Measurements from ENCODE around the gene WFDC8.

The WFDC8 gene

GRCh38 chr20:45547206-45547770 is 31.8 kb downstream of the WFDC8 start, which contains the start of gene EPPIN:
EPPIN (minus strand) TSS chr20:45547401; CDS start chr20:45547357, 44 bp downstream.
- no peak for DNase-seq

DNA sequence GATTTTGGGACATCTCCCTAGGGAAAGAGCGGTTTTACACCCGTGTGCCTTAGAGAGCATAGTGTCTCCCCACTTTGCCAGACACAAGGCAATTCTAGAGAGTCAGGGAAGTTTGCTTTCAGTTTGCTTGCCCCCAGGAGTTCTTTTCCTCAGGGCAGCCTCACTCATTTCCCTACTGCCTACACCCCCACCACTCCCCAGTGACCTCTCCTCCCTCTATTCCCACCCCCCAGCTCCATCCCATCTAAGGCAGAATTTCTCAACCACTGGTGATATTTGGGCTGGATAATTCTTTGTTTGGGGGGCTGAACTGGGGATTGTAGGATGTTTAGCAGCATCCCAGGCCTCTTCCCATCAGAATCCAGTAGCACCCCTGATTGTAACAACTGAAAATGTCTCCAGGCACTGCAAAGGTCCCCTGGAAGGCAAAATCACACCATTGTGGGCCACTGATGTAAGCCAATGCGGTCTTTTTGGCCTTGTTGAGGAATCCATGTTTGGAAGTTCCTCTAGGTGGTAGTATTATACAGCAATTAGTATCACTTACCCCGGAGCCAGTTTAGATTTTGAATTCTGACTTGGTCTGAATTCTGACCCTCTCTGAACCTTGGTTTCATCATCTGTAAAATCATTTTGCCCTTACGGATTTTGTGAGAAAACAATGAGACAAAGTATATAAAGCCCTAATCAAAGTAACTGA is 33.2 kb downstream of the WFDC8 start:
- no peak for DNase-seq

GRCh38 chr20:45545351-45545750 is 33.7 kb downstream of the WFDC8 start:
- no peak for DNase-seq

DNA sequence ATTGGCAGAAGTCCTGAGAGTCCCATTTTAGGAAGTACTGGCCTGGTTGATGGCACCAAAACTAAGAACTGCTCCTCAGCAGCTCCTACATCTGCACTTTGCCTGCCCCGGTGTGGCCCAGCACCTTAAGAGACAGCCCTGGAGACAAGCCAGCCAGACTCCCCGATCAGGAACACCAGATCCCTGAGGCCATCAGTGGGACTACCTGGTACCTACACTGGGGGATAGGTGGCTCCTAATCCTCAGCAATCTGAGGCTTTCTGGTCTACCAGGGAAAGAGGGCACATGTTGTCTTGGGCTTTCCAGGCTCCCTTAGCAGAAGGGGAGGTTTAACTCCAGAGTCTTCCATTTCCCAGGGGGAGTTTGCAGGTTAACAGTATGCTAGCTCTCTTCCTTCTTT is 39.7 kb downstream of the WFDC8 start, which contains the start of gene WFDC6:
TSS of gene WFDC6 (minus strand) at position 101 of the 400 bp plus-strand sequence. CDS start at position 26, 75 bp downstream.
- no peak for DNase-seq

DNA sequence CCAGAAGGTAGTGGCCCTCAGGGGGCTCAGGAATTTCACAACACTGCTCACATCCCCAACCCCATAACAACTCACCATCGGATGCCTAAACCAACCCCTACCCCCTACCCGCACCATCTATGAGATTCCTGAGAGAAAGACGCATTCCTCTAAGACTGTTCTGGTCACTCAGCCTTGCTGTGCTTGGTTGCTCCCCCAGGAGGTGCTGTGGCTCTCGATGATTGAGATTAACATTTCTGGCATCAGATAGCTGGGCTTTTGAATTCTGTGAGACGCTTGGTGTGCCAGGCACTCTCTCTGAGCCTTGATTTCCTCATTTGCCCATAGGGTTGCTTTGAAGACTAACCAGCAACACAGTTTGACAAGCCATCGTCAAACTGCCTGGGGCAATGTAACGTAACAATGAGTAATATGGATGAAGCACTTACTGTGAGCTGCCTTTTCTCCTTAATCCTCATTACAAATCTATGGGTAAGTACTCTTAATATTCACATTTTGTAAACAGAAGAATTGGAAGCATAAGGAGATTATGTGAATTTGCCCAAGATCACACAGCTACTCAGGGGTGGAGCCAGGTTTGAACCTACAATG is 40.8 kb downstream of the WFDC8 start:
- no peak for DNase-seq

DNA sequence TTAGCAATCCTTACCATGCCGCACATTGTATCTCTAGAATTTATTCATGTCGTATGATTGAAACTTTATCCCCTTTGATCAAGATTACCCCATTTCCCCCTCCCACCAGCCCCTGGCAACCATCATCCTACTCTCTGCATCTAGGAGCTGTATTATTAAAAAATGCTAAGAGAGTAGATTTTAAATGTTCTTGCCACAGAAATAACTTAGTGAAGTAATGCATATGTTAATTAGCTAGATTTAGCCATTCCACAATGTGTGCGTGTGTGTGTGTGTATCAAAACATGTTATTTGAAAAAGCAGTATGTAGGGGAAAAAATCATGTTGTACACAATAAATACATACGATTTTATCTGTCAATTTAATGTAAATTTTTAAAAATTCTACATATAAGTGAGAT is 51.8 kb downstream of the WFDC8 start:
- no peak for DNase-seq

DNA sequence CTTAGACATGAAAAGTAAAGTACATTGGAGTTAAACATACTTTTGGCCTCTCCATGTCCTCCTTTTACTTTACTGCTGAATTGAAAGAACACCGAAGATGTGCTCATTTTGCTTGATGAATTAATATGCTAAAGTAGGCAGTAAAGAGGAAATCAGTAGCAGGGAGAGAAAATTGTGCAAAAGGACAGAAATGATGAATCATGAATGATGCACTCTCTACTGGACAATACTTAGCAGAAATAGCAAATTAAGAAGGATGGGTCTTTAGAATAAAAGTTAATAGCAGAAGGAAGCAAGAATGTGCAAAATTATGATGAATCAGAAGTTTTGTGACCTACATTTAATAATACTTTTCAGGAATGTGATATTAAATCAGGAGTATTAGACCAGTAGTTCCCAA is 55.3 kb downstream of the WFDC8 start:
- no peak for DNase-seq

DNA sequence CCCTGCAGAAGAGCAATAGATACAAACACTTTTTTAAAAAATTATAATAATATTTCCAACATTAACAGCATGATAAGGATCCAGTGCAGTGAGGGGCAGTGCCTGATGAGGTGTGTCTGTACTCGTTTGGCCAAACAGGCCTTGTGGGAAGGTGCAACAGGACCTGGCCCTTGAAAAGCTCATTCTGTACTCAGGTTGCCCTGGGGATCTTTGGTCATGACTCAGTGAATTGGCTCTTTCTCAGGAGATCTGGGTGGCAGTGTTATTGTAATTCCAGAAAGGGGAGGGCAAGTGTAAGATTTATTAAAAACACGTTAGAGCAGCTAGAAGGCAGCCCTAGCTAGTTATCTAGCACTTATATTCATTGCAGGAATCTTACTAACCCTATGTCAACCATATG is 60.8 kb downstream of the WFDC8 start:
- no peak for DNase-seq

GRCh38 chr20:45515147-45515913 is 63.8 kb downstream of the WFDC8 start, which contains the start of gene SPINT3:
SPINT3 (minus strand) TSS chr20:45515622; CDS start chr20:45515608, 14 bp downstream.
- DNase-seq, result no peak

- no peak for DNase-seq
These were observed 68.7 kb downstream of the WFDC8 start for GRCh38 chr20:45510242-45510862.

DNA sequence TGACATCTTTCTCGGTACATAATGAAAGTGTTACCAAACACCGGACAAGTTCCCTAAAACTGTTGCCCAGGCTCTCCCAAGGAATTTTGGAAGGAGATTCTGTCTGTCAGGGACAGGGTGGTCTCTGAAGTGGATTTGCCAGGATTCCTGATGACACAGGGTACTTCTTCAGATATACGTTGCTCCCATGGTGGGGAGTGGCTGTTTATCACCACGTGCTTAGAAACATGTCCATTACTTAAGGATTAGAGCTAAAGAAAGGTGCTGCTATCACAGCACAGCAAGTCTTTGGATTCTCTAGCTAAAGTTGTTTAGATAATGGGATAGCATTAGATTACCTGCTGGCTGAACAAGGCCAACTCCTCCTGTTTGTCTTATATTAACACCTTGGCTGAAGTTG is 70.0 kb downstream of the WFDC8 start:
- DNase-seq, result no peak

DNA sequence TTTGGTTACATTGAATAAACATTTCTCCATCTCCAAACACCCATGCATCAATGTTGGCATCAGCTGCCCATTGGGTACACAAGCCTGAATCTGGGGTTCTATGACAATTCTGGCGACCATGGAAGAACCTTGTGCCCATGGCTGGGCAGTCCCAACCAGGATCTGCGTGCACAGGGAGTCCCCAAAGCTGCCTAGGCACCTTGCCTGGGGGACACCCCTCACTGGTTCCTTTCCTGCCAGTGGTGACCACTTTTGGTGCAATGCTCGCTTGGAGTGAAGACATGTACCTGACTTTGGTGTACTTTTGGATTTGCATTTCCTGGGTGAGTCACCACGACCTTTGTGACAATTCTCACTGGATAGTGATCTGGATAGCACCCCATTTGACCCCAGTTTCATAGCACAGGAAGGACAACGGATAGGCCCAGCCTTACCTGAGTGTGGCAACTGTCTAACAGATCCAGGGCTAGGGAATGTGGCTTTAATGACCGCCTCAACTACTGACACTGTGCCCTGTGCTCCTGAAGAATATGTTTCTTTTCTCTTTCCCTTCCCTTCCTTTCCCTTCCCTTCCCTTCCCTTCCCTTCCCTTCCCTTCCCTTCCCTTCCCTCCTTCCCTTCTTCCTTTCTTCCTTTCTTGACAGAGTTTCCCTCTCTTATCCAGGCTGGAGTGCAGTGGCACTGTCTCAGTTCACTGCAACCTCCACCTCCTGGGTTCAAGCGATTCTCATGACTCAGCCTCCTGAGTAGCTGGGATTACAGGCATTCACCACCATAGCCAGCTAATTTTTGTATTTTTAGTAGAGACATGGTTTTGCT is 70.8 kb downstream of the WFDC8 start:
- DNase-seq, result no peak

DNA sequence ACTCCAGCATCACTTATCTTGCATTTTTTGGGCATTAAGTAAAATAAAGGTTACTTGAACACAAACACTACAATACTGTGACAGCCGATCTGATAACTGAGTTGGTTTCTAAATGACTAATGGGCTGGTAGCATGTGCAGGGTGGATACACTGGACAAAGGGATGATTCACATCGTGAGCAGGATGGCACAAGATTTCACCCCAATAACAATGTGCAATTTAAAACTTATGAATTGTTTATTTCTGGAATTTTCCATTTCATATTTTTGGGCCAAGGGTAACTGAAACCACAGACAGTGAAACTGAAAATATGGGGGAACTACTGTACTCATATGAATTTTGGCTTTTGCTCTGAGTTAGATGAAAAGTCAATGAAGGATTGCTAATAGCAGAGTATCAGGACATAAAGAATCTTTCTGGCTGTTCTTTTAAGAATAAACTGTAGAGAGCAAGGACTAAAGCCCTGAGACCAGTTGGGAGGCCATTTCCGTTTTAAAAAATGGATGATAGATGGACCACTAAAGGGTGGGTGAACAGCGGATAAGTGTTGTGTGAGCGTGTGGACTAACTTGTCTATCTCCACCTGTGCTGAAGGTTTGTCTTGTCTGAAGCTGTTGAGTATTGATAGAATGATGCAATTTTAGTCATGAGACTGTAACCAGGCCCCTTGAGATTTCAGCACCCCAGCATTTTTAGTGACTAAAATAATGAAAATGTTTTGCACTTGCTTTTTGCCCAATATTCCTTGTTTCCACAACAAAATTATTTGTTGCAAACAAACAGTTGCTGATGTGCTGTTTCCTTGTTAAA is 71.9 kb downstream of the WFDC8 start:
- no peak for DNase-seq

- DNase-seq, result no peak
These were observed 72.7 kb downstream of the WFDC8 start for GRCh38 chr20:45506398-45506797.

DNA sequence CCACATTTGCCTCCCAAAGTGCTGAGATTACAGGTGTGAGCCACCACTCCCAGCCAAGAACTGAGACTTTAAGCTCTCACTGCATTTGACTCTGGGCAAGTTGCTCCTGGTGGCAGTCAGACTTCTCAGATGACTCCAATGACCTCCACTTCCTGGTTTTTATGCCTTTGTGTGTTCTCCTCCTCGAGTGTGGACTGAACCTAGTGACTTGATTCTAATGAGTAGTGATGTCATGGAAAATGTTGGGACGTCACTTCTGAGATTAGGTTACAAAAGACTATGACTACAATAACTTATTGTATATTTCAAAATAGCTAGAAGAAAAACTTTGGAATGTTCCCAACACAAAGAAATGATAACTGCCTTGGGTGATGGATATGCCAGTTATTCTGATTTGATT is 75.7 kb downstream of the WFDC8 start:
- no peak for DNase-seq

DNA sequence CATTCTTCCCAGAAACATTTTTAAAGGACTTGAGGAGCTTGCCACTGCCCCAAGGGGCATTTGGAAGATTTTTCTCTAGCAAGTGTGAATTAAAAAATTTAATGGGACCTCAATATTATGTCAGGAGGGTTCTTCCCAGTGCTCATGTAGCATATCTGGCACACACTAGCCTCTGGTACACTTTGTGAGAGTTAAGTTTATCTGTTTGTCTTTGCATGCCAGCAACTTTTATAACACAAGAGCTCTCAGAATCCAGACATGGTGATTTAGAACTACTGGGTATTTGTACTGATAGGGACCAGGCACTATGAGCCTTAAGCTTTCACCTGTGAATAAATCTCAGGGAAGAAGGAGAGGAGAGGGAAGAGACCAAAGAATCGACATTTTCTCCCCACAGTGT is 76.5 kb downstream of the WFDC8 start:
- DNase-seq, result no peak
